Keratinocyte (primary cell): ENCODE measurements around the gene CAPRIN2. TPM values are rescaled to one million over a fixed set of nuclear protein-coding genes. Genes with fewer than 3 reads are reported as not detected.

ENCODE experiments used
- DNase-seq: peaks from one replicate; pipeline ENCODE4 v3.0.0-alpha.2; 2011; ENCODE audit warnings: low read depth, missing footprints, low spot score
- FAIRE-seq: peaks from 2 replicates; lab custom pipeline; 2011; peaks lifted over from hg19 to GRCh38; lab: Jason Lieb, UNC
- H2AFZ ChIP-seq: 2 replicates; pipeline ENCODE4 v1.6.0; 2012; ENCODE audit warnings: low read length, control low read depth, inconsistent platforms; ENCODE audit not compliant: control insufficient read depth
- H3K27ac ChIP-seq: 2 replicates; pipeline ENCODE4 v1.5.1; 2011; ENCODE audit warnings: low read length; ENCODE audit not compliant: control insufficient read depth, insufficient read depth
- H3K27me3 ChIP-seq: 3 replicates; pipeline ENCODE4 v1.6.0; 2011; ENCODE audit warnings: low read length; ENCODE audit not compliant: control insufficient read depth, insufficient read depth; ENCODE audit errors: extremely low read depth
- H3K36me3 ChIP-seq, 2 experiments: 2 replicates in 1 of 2; 3 replicates in 1 of 2; pipeline ENCODE4 v1.5.1; 2011; ENCODE audit warnings: low read length in 2 of 2, mild to moderate bottlenecking in 1 of 2; ENCODE audit not compliant: control insufficient read depth in 2 of 2, insufficient read depth in 2 of 2; ENCODE audit errors: extremely low read depth in 1 of 2
- H3K4me1 ChIP-seq: 3 replicates; pipeline ENCODE4 v1.5.1; 2011; ENCODE audit warnings: low read length; ENCODE audit not compliant: control insufficient read depth, insufficient read depth; ENCODE audit errors: extremely low read depth
- H3K4me2 ChIP-seq: 3 replicates; pipeline ENCODE4 v1.6.0; 2011; ENCODE audit warnings: low read depth, low read length; ENCODE audit not compliant: control insufficient read depth, insufficient read depth; ENCODE audit errors: extremely low read depth
- H3K4me3 ChIP-seq, 3 experiments: fragments of 200-600 bp in 1 of 3; sonication (generic) in 1 of 3; 2 replicates in 2 of 3; 3 replicates in 1 of 3; pipeline ENCODE4 v1.5.1; 2011 to 2016; ENCODE audit warnings: low read length in 3 of 3, mild to moderate bottlenecking in 3 of 3, control low read depth in 2 of 3, inconsistent platforms in 1 of 3, low read depth in 1 of 3, mixed read lengths in 1 of 3, mixed run types in 1 of 3, moderate library complexity in 1 of 3; ENCODE audit not compliant: control insufficient read depth in 2 of 3, insufficient read depth in 2 of 3; ENCODE audit errors: extremely low read depth in 1 of 3
- H3K79me2 ChIP-seq: 2 replicates; pipeline ENCODE4 v1.6.0; 2012; ENCODE audit warnings: low read length; ENCODE audit not compliant: control insufficient read depth, insufficient read depth
- H3K9ac ChIP-seq: 3 replicates; pipeline ENCODE4 v1.6.0; 2011; ENCODE audit warnings: low read length; ENCODE audit not compliant: control insufficient read depth, insufficient read depth; ENCODE audit errors: extremely low read depth
- H3K9me1 ChIP-seq: 3 replicates; pipeline ENCODE4 v1.6.0; 2011; ENCODE audit warnings: low read length; ENCODE audit not compliant: control insufficient read depth, insufficient read depth; ENCODE audit errors: extremely low read depth
- H3K9me3 ChIP-seq: 2 replicates; pipeline ENCODE4 v1.5.1; 2012; ENCODE audit warnings: low read depth, low read length; ENCODE audit not compliant: control insufficient read depth
- H4K20me1 ChIP-seq: 3 replicates; pipeline ENCODE4 v1.6.0; 2011; ENCODE audit warnings: low read length; ENCODE audit not compliant: control insufficient read depth, insufficient read depth; ENCODE audit errors: extremely low read depth
- EZH2 ChIP-seq: IDR thresholded peaks from one replicate; pipeline ENCODE4 v1.6.1; 2012; ENCODE audit warnings: inconsistent platforms, mild to moderate bottlenecking, low read length, moderate library complexity
- dilution Hi-C: fragments of 300-500 bp; cut with MboI; formaldehyde crosslinking; loops from one replicate; pipeline ENCODE4 v1.7.0; 2020; ENCODE audit warnings: low sequenced_read_pairs; ENCODE audit not compliant: extremely low pct_ligation_motif_present
- polyA plus RNA-seq, 5 experiments: library from polyadenylated mRNA; depleted of rRNA in 3 of 5; stranded (reverse) in 3 of 5; stranded (forward) in 1 of 5; unstranded in 1 of 5; fragments of >200 nt; gene quantifications; 1 replicate in 1 of 5; 2 replicates in 3 of 5; 3 replicates in 1 of 5; pipeline versions ENCODE4 v1.2.1 to v1.2.3, GENCODE V29; 2011 to 2012; ENCODE audit warnings: missing spikeins in 2 of 5, low read depth in 1 of 5, low replicate concordance in 1 of 5
- TF ChIP-seq, protein P1 (sequence below), 3 experiments: IDR thresholded peaks in 1 of 3; conservative IDR thresholded peaks in 1 of 3; optimal IDR thresholded peaks in 1 of 3; 2 replicates in 2 of 3; 3 replicates in 1 of 3; pipeline versions ENCODE3 to v1.5.1; 2011; ENCODE audit warnings: low read length in 3 of 3, mild to moderate bottlenecking in 3 of 3, moderate library complexity in 2 of 3, control low read depth in 1 of 3, inconsistent platforms in 1 of 3; ENCODE audit not compliant: insufficient read depth in 2 of 3; ENCODE audit errors: extremely low read depth in 1 of 3

The CAPRIN2 gene
- polyA plus RNA-seq, 1 donor (not counting 4 experiments of a cell fraction or from before 2014, with no cell fraction given), result 32.4 TPM

DNA sequence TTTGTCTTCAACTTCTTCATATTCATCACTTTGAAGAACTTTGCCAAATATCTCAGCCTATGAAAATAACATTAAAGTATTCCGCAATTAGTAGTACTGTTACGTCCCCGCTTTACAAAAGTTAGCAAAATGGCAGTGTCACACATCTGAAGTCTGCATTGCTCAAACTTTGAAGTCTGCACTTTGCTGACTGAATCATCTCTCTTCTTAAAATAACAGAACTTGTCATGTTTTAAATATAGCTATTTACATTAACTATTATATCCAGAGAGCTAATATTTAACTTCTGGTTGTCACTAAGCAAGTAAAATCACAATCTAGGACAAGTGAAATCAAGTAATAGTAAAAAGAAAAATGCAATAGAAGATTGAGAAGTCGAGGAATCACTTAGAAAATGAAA, 93.5 kb downstream of the CAPRIN2 start:
- Histone ChIP-seq H4K20me1 (no peaks in the 10 kb centered on the region), H3K9me3 (no peaks in the 10 kb centered on the region), H2AFZ (no peak overlapping the region), H3K4me2 (no peak overlapping the region), H3K9ac (no peak overlapping the region), H3K27ac (no peak overlapping the region), H3K4me1 (no peaks in the 10 kb centered on the region), H3K27me3 (no peaks in the 10 kb centered on the region), H3K36me3 (peaks cover 2 to 10% of the 10 kb centered on the region in 2 experiments), H3K4me3 (no peak overlapping the region), H3K9me1 (no peaks in the 10 kb centered on the region), H3K79me2 (no peaks in the 10 kb centered on the region)
- DNase-seq (no peak), FAIRE-seq (no peak)
- TF ChIP-seq EZH2, result no peak
- TF ChIP-seq, protein P1, sequence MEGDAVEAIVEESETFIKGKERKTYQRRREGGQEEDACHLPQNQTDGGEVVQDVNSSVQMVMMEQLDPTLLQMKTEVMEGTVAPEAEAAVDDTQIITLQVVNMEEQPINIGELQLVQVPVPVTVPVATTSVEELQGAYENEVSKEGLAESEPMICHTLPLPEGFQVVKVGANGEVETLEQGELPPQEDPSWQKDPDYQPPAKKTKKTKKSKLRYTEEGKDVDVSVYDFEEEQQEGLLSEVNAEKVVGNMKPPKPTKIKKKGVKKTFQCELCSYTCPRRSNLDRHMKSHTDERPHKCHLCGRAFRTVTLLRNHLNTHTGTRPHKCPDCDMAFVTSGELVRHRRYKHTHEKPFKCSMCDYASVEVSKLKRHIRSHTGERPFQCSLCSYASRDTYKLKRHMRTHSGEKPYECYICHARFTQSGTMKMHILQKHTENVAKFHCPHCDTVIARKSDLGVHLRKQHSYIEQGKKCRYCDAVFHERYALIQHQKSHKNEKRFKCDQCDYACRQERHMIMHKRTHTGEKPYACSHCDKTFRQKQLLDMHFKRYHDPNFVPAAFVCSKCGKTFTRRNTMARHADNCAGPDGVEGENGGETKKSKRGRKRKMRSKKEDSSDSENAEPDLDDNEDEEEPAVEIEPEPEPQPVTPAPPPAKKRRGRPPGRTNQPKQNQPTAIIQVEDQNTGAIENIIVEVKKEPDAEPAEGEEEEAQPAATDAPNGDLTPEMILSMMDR (optimal IDR thresholded peaks at IDR 0.05 in 1 of 3, IDR thresholded peaks at IDR 0.05 in 1 of 3, conservative IDR thresholded peaks at IDR 0.05 in 1 of 3; ENCODE audit: extremely low read depth in 1 of 3, insufficient read depth in 2 of 3, low read length in 3 of 3), result no peak
- dilution Hi-C loops, result no loop called here

Other genes starting within 250 kb of the CAPRIN2 start
- gene IPO8, start 59.1 kb downstream of the CAPRIN2 start, polyA plus RNA-seq, result 9.9 to 18.8 TPM (median 12.7 TPM) in 3 replicates
- not detected in 3 replicates for gene TSPAN11, start 171.8 kb upstream of the CAPRIN2 start, polyA plus RNA-seq